Muscle layer of colon (tissue), 2 donors: ENCODE measurements around the gene CD180.

Experiments
- H3K27ac ChIP-seq: one replicate; pipeline ENCODE4 v1.7.0; 2013; ENCODE audit warnings: low read depth, mild to moderate bottlenecking, low read length, moderate library complexity
- H3K27me3 ChIP-seq, 2 donors: one replicate each; pipeline ENCODE4 v1.7.0; 2013; ENCODE audit warnings: low read length in 2 of 2, mild to moderate bottlenecking in 2 of 2; ENCODE audit not compliant: insufficient read depth in 2 of 2, control insufficient read depth in 1 of 2
- H3K36me3 ChIP-seq: one replicate; pipeline ENCODE4 v1.7.0; 2013; ENCODE audit warnings: mild to moderate bottlenecking, low read length; ENCODE audit not compliant: insufficient read depth
- H3K4me1 ChIP-seq: one replicate; pipeline ENCODE4 v1.7.0; 2013; ENCODE audit warnings: mild to moderate bottlenecking, low read length; ENCODE audit not compliant: insufficient read depth
- H3K4me3 ChIP-seq, 2 donors: one replicate each; pipeline ENCODE4 v1.7.0; 2013; ENCODE audit warnings: low read length in 2 of 2, low read depth in 1 of 2, mild to moderate bottlenecking in 1 of 2, moderate library complexity in 1 of 2
- H3K9ac ChIP-seq: one replicate; pipeline ENCODE4 v1.7.0; 2013; ENCODE audit warnings: low read length
- H3K9me3 ChIP-seq: one replicate; pipeline ENCODE4 v1.7.0; 2013; ENCODE audit warnings: mild to moderate bottlenecking, low read length
- donor health status: abdominal sarcoma.
- donor health status: Adenocarcinoma of cecum.

Gene CD180

GRCh38 chr5:67139030-67139429 is 57.6 kb downstream of the CD180 start:
- no peak overlapping the region for H3K9ac ChIP-seq
- H3K4me1 ChIP-seq: no peaks in the 10 kb centered on the region
- peaks cover 59% of the 10 kb centered on the region for H3K36me3 ChIP-seq
- no peak overlapping the region for H3K27ac ChIP-seq
- H3K9me3 ChIP-seq: no peaks in the 10 kb centered on the region
- H3K27me3 ChIP-seq: no peaks in the 10 kb centered on the region
- no peak overlapping the region for H3K4me3 ChIP-seq

- Histone ChIP-seq H3K36me3 (peaks cover 38% of the 10 kb centered on the region), H3K27ac (no peak overlapping the region), H3K4me3 (no peak overlapping the region)
Observed at GRCh38 chr5:67135381-67135984, 61.1 kb downstream of the CD180 start.

GRCh38 chr5:67133776-67134175 is 62.8 kb downstream of the CD180 start:
- no peak overlapping the region for H3K27ac ChIP-seq
- no peak overlapping the region for H3K9ac ChIP-seq
- no peaks in the 10 kb centered on the region for H3K9me3 ChIP-seq
- no peaks in the 10 kb centered on the region for H3K27me3 ChIP-seq
- H3K4me1 ChIP-seq: no peaks in the 10 kb centered on the region
- no peak overlapping the region for H3K4me3 ChIP-seq
- H3K36me3 ChIP-seq: peaks cover 44% of the 10 kb centered on the region

More at GRCh38 chr5:67135381-67135984, 61.1 kb downstream of the CD180 start:
- Histone ChIP-seq H3K4me1 (no peaks in the 10 kb centered on the region), H3K9ac (no peak overlapping the region), H3K9me3 (no peaks in the 10 kb centered on the region), H3K27me3 (no peaks in the 10 kb centered on the region)

- no peaks in the 10 kb centered on the region for H3K9me3 ChIP-seq
- no peaks in the 10 kb centered on the region for H3K27me3 ChIP-seq
- H3K4me1 ChIP-seq: no peaks in the 10 kb centered on the region
- H3K9ac ChIP-seq: no peak overlapping the region
- peaks cover 44% of the 10 kb centered on the region for H3K36me3 ChIP-seq
- H3K27ac ChIP-seq: no peak overlapping the region
- H3K4me3 ChIP-seq: no peak overlapping the region
Observed at GRCh38 chr5:67133217-67133616, 63.4 kb downstream of the CD180 start.

- no peak overlapping the region for H3K9ac ChIP-seq
- H3K27me3 ChIP-seq: no peaks in the 10 kb centered on the region
- H3K9me3 ChIP-seq: no peaks in the 10 kb centered on the region
- no peak overlapping the region for H3K27ac ChIP-seq
- no peak overlapping the region for H3K4me3 ChIP-seq
- peaks cover 16% of the 10 kb centered on the region for H3K36me3 ChIP-seq
- no peaks in the 10 kb centered on the region for H3K4me1 ChIP-seq
Observed at GRCh38 chr5:67129768-67130167, 66.8 kb downstream of the CD180 start.
